Prostate gland (tissue), 2 donors: ENCODE results near the gene LSAMP. TPM values are rescaled to one million over a fixed set of nuclear protein-coding genes. Genes with fewer than 3 reads are reported as not detected.

Experiments
- DNase-seq: peaks from one replicate; pipeline ENCODE4 v3.0.0-alpha.2; 2019; ENCODE audit warnings: low spot score
- H3K27ac ChIP-seq, 2 donors: fragments of 200-600 bp; sonication (generic); 2 replicates each; pipeline ENCODE4 v1.5.1; 2017 to 2019
- H3K27me3 ChIP-seq: fragments of 200-600 bp; sonication (generic); replicated peaks from 2 replicates; pipeline ENCODE4 v1.5.1; 2019; ENCODE audit not compliant: insufficient read depth
- H3K36me3 ChIP-seq, 2 donors: fragments of 200-600 bp; sonication (generic); 1 replicate in 1 of 2; 2 replicates in 1 of 2; pipeline versions ENCODE4 v1.5.1 to v1.8.1; 2017 to 2019
- H3K4me1 ChIP-seq: fragments of 200-600 bp; sonication (generic); replicated peaks from 2 replicates; pipeline ENCODE4 v1.5.1; 2019
- H3K4me3 ChIP-seq, 2 donors: fragments of 200-600 bp; sonication (generic); 2 replicates each; pipeline ENCODE4 v1.5.1; 2017 to 2019
- H3K9me3 ChIP-seq: fragments of 200-600 bp; sonication (generic); 2 replicates; pipeline ENCODE4 v1.5.1; 2017
- POLR2A ChIP-seq: fragments of 450-650 bp; IDR thresholded peaks from one replicate; pipeline ENCODE4 v1.6.1; 2016; ENCODE audit warnings: antibody characterized with exemption, mild to moderate bottlenecking
- POLR2AphosphoS5 ChIP-seq: sonication (generic); formaldehyde crosslinking; IDR thresholded peaks from one replicate; pipeline ENCODE4 v1.6.1; 2017; ENCODE audit warnings: antibody characterized with exemption
- WGBS: methylation state at CpG from one replicate; pipeline ENCODE4 v1.1.5; 2018; 5-methylcytosine and 5-hydroxymethylcytosine counted together
- intact Hi-C: fragments of 100-400 bp; cut with DNase I; formaldehyde crosslinking; loops from one replicate; pipeline ENCODE4 v1.14.2; 2022
- total RNA-seq, 2 donors: library from RNA; depleted of rRNA; stranded (reverse); fragments of >200 nt; gene quantifications; one replicate each; pipeline ENCODE4 v1.1.0, GENCODE V29; 2016
- TF ChIP-seq, protein P1 (sequence below), 4 experiments: fragments of 200-600 bp in 2 of 4; fragments of 450-650 bp in 2 of 4; sonication (generic) in 2 of 4; IDR thresholded peaks; 1 replicate in 3 of 4; 2 replicates in 1 of 4; pipeline ENCODE4 v1.5.1; 2016 to 2019; ENCODE audit warnings: antibody characterized with exemption in 4 of 4, mild to moderate bottlenecking in 2 of 4, moderate library complexity in 2 of 4

Gene LSAMP
- total RNA-seq, 2 donors from 2014 or later, result 15.4 to 38.0 TPM

DNA sequence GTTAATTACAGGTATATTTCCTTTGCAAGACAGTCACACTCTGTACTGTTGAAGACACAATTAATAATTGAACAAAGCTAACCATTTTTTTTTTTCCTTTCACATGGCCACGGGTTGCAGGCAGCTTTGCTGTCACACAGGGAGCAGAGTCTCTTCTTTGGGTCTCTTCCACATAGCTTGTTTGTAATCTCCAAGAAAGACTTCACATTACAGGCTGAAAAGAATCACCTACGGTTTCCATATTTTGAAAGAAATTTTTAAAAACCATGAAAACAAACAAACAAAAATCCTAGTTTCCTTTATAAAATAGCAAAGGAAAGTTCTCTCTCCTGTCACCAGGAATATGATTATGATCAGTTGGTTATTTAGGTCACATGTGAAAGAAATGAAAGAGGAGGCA, 429.4 kb downstream of the LSAMP start:
- TF ChIP-seq POLR2AphosphoS5 (no peak), POLR2A (no peak)
- TF ChIP-seq, protein P1, sequence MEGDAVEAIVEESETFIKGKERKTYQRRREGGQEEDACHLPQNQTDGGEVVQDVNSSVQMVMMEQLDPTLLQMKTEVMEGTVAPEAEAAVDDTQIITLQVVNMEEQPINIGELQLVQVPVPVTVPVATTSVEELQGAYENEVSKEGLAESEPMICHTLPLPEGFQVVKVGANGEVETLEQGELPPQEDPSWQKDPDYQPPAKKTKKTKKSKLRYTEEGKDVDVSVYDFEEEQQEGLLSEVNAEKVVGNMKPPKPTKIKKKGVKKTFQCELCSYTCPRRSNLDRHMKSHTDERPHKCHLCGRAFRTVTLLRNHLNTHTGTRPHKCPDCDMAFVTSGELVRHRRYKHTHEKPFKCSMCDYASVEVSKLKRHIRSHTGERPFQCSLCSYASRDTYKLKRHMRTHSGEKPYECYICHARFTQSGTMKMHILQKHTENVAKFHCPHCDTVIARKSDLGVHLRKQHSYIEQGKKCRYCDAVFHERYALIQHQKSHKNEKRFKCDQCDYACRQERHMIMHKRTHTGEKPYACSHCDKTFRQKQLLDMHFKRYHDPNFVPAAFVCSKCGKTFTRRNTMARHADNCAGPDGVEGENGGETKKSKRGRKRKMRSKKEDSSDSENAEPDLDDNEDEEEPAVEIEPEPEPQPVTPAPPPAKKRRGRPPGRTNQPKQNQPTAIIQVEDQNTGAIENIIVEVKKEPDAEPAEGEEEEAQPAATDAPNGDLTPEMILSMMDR (IDR thresholded peaks at IDR 0.05), result no peak
- WGBS, result 74% methylated on average over 2 of the region's 2 CpGs

DNA sequence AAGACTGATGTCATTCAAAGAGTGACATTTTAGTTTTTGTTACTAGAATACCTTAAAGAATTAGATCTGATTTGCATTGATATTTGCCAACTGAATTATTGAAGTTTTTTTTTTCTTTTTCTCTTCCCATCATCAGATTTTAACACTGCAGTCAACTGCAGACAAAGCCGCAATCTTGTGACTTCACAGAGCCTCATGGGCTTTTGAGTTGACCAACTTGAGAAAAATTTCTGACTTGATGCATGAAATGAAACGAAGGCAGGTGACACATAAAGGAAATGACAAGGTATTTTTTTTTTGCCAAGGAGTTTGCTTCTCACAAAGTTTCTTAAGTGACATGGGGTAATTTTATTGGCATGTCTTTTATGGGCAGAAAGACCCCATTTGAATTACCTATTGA, 438.3 kb downstream of the LSAMP start:
- TF ChIP-seq POLR2A (no peak), POLR2AphosphoS5 (no peak)
- TF ChIP-seq, protein P1 (IDR thresholded peaks at IDR 0.05), result no peak
- Histone ChIP-seq H3K4me1 (no peaks in the 10 kb centered on the region), H3K4me3 (no peak overlapping the region), H3K27ac (no peak overlapping the region), H3K36me3 (no peaks in the 10 kb centered on the region), H3K9me3 (no peaks in the 10 kb centered on the region), H3K27me3 (no peaks in the 10 kb centered on the region)
- intact Hi-C loops, result no loop called here
- WGBS, result 79% methylated on average over 2 of the region's 2 CpGs
- DNase-seq, result no peak

More for the DNA sequence above, 429.4 kb downstream of the LSAMP start:
- intact Hi-C loops, result no loop called here
- no peaks in the 10 kb centered on the region for H3K9me3 ChIP-seq
- H3K4me1 ChIP-seq, result no peaks in the 10 kb centered on the region
- no peak for DNase-seq
- no peaks in the 10 kb centered on the region for H3K36me3 ChIP-seq
- H3K27ac ChIP-seq, result no peak overlapping the region
- H3K4me3 ChIP-seq, result no peak overlapping the region
- H3K27me3 ChIP-seq, result no peaks in the 10 kb centered on the region

DNA sequence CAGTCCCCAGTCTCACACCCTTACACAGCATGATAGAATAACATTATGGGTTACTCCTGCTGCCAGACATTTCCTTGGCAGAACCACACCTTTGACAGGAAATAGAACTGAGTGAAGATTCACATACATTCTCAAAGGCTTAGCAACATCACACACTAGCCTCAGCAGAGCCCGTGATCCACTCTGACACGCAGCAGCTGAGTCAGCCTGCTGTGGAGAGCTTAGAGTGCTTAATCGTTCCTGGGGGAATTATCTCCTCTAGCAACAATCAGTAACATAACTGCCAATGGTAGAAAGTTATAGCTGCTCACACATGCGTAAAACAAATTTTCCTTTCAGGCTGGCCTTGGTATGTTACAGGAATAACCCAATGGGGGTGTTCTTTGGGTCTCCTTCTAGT, 439.9 kb downstream of the LSAMP start:
- Histone ChIP-seq H3K4me1 (no peaks in the 10 kb centered on the region), H3K27ac (no peak overlapping the region), H3K36me3 (no peaks in the 10 kb centered on the region), H3K9me3 (no peaks in the 10 kb centered on the region), H3K4me3 (no peak overlapping the region), H3K27me3 (no peaks in the 10 kb centered on the region)
- intact Hi-C loops, result no loop called here
- TF ChIP-seq POLR2A, result no peak
- no peak for TF ChIP-seq POLR2AphosphoS5
- TF ChIP-seq, protein P1 (IDR thresholded peaks at IDR 0.05), result no peak
- no peak for DNase-seq
- 41% methylated on average over 4 of the region's 4 CpGs for WGBS

DNA sequence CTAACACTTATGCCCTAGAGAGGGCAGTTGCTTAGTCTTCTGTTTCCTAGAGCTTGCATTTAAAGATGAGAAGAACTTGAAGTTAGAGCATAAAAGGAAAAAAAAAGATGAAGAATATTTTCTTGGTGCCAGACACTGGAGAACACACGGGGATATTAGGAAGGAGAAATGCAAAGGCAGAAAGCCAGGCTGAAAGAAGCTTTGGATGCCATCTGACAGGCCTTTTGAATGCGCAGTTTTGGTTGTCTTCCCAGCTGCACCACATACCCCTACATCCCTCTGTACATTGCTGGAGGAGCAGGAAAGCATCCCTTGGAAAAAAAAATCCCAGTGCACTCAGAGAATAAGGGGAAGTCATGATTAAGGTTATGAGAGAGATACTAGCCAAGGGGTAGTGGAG, 443.1 kb downstream of the LSAMP start:
- Histone ChIP-seq H3K36me3 (no peaks in the 10 kb centered on the region), H3K27ac (no peak overlapping the region), H3K9me3 (no peaks in the 10 kb centered on the region), H3K4me3 (no peak overlapping the region), H3K4me1 (no peaks in the 10 kb centered on the region), H3K27me3 (no peaks in the 10 kb centered on the region)
- 65% methylated on average over 2 of the region's 2 CpGs for WGBS
- intact Hi-C loops, result no loop called here
- DNase-seq, result no peak
- TF ChIP-seq POLR2A, result no peak
- TF ChIP-seq, protein P1 (IDR thresholded peaks at IDR 0.05), result no peak
- TF ChIP-seq POLR2AphosphoS5, result no peak

DNA sequence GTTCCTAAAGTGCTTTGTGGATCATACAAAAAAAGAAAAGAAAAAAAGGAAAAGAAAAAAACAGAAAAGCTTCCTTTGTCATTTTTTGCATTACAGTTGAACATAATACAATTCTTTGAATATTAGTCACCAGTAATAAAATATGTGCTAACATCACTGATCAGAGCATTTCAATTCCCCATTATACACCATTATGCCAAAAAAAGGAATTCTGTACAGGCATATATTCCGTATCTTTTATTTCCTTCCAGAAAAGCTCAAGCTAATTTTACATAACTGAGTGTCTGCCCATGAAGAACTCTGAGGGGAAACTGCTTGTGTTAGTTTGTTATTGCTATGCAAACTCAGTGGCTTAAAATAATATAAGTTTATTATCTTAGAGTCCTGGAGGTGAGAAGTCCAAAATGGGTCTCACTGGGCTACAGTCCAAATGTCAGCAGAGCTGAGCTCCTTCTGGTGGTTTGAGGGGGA, 444.1 kb downstream of the LSAMP start:
- no peaks in the 10 kb centered on the region for H3K27me3 ChIP-seq
- H3K36me3 ChIP-seq, result no peaks in the 10 kb centered on the region
- WGBS, result 70% methylated on average over 1 of the region's 1 CpG
- TF ChIP-seq POLR2AphosphoS5 (no peak), POLR2A (no peak)
- TF ChIP-seq, protein P1 (IDR thresholded peaks at IDR 0.05), result no peak
- H3K9me3 ChIP-seq, result no peaks in the 10 kb centered on the region
- H3K4me3 ChIP-seq, result no peak overlapping the region
- DNase-seq, result no peak
- no peak overlapping the region for H3K27ac ChIP-seq
- no peaks in the 10 kb centered on the region for H3K4me1 ChIP-seq
- intact Hi-C loops, result no loop called here
